Stimulated activated CD4-positive, alpha-beta T cell treated with anti-CD3 and anti-CD28 coated beads, Interleukin-4, amount 100 ng/mL, for 1 hour (primary cell): Measurements from ENCODE around the gene IL36A.

Source experiments
- DNase-seq: peaks from one replicate; pipeline ENCODE4 v3.0.0-alpha.2; 2020

The IL36A gene

DNA sequence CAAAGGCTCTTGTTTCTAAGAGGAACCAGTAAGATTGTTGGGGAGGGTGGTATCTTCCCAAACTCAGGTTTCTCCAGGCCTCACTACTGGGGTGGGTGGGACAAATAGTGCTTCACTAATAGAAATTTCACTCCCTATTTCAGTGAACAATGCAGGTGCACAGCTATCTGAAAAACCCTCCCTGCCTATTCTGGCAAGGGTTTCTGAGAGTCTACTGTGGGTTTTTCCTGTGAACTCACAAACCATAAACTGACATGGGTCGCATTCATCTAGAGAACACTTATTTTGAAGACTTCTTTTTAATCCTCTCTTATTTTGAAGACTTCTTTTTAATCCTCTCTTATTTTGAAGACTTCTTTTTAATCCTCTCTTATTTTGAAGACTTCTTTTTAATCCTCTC, 4.4 kb downstream of the IL36A start:
- no peak for DNase-seq

- no peak for DNase-seq
Measured at GRCh38 chr2:113010088-113010487, 4.8 kb downstream of the IL36A start.

DNA sequence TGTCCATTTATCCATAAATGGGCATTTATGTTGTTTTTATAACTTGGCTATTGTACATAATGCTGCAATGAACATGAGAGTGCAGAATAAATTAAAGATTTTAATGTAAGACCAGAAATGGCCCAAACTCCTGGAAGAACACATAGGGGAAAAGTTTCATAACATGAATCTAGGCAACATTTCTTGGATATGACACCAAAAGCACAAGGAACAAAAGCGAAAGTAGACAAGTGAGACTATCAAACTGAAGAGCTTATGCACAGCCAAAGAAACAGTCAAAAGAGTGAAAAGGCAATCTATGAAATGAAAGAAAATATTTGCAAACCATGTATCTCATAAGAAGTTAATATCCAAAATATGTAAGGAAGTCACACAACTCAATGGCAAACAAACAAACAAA, 5.8 kb downstream of the IL36A start:
- DNase-seq = no peak

GRCh38 chr2:113012436-113013335, 7.4 kb downstream of the IL36A start:
- no peak for DNase-seq

- no peak for DNase-seq
Measured at GRCh38 chr2:113013336-113013661, 8.0 kb downstream of the IL36A start.

DNA sequence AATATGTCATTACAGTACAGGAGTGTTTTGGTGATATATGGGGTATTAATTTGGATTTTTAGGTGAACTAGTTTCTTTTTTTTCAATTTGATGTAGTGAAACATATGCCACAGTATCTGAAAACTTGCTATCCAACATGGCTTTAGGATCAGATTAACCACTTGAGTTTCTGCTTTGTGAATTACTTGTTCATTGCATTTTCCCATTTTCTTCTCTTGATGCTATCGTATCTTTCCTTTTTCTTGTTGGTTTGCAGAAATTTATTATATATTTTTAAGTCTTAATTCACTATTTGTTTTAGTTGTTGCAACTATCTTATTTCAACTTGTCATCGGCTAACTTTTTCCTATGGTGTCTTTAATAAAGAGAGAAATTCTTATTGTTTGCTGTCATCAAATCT, 8.8 kb downstream of the IL36A start:
- DNase-seq = no peak

DNA sequence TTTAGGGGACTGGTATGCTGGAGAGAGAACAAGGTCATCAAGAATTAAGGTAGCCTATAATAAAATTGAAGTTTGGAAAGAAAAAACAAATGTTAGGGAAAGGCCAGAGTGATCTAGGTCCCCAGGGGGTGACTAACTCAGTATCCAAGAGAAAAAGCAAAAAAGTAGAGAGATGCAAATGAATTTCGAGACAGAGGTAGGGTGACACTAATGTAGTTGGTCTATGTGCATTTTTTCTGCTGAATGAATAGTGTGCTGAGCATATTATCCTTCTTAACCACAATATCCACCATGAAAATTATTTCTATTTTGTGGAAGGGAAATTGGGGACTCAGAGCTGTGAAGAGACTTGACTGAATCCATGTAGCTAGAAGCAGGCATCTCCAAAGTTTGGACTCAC, 9.8 kb downstream of the IL36A start:
- DNase-seq = no peak

GRCh38 chr2:113015655-113016054, 10.4 kb downstream of the IL36A start:
- DNase-seq = no peak

DNA sequence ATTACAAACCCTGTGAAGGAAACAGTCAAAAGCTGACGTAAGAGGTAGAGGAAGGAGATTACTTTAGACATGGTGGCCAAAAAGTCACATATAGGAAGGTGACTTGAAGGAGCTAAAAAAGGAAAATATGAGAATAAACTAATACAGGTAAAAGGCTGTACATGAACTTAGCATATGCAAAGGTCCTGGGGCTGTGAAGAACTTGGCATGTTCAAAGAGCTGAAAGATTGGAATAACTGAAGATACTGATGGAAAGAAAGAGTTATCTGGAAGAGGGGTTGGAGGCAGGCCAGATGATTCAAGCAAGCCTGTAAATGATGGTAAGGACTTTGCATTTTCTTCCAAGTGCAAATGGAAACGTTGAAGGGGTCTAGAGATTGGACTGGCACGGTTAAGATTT, 13.2 kb downstream of the IL36A start:
- no peak for DNase-seq

DNA sequence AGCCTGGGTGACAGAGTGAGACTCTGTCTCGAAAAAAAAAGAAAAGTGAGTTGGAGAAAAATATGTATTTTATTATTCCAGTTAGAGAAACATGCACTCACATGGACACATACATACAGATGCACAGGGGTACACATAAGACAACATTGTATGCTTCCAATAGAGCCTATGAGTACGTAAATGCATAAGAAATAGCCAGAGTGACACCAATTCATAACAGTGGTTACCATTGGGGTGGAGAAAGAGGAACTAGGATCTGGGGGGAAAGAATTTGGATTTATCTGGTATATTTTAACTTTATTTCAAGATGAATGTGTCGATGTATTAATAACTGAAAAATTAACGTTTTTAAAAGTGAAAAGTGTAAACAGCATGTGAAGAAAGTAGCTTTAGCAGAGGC, 16.1 kb downstream of the IL36A start:
- DNase-seq = no peak

DNA sequence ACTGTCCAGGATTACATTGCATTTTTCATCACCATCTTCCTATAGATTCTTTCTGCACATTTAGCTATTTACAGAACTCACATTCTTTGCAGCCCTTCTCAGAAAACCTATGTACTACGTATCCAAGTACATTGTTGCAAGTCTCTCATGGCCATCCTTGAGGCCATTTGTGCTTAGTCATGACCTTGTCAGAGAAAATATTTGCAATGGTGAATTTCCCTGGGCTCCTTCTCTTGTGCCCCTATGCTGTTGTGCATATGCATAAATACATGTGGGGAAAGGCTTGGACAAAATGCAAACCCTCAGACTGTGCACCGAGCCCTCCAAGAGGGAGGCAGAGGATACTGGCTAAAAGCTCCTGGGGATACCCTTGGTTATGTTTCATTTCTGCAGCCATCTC, 19.5 kb downstream of the IL36A start:
- DNase-seq = no peak

- DNase-seq = no peak
Measured at GRCh38 chr2:113025737-113026136, 20.5 kb downstream of the IL36A start.

- no peak for DNase-seq
Measured at GRCh38 chr2:113027691-113028090, 22.4 kb downstream of the IL36A start.

- DNase-seq = no peak
Measured at GRCh38 chr2:113028112-113028511, 22.9 kb downstream of the IL36A start.

GRCh38 chr2:113032737-113033136, 27.5 kb downstream of the IL36A start:
- DNase-seq = no peak

- no peak for DNase-seq
Measured at GRCh38 chr2:113034016-113034415, 28.8 kb downstream of the IL36A start.

DNA sequence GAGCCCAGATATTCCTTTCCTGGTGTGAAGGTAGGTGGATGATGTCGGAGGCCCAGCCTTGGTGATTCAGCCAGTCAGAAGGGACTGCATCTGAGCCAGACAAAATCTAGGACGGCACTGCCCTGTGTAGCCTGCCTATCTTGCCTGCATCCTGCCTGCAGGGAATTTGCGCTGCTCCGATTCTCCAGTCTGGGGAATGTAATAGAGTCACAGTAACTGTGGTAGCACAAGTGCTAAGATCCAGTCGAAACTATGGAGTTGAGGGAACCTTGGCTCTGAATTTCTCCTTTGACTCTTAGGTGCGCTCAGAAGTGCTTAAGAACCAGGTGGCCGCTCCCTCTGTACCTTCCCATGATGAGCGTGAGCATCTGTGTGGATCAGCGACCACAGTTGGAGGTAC, 31.5 kb downstream of the IL36A start:
- DNase-seq = no peak

DNA sequence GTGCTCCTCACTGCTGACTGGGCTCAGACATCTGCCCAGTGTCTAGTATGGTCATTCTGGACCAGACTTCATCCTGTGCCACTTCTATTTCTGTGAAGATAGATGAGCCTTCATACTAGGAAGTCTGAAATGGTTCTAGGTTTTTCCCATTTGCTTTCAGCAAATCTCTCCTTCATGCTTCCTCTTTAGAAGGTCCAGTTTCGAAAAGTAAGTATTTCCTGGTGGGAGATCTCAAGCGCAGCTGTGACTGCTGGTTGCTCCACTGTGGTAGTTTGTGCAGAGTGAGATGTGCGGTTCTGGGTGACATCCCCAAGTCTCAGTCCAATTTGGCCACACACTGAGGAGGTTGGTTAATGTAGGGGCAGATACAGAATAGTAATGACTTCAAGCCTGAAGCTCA, 33.0 kb downstream of the IL36A start:
- DNase-seq = no peak

GRCh38 chr2:113039158-113039557, 33.9 kb downstream of the IL36A start:
- no peak for DNase-seq

- DNase-seq = no peak
Measured at GRCh38 chr2:113039719-113040118, 34.5 kb downstream of the IL36A start.

DNA sequence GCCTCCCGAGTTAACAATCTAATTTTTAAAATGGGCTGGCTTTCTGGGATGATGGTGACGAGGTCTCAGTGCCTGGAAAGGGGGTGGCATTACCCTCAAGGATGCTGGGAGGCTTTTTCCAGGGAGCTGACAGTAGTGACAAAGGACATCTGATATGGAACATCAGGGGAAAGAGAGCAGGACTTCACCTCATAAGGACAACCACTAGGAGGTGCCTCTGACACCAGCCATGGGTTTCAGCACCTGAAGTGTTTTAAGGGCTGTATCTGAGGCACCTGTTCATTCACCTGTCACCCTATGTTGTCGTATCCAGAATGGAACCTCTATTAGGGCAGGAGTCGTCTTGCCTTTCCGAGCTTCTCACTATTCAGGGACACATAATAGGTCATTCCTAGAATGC, 36.6 kb downstream of the IL36A start:
- no peak for DNase-seq

- no peak for DNase-seq
Measured at GRCh38 chr2:113046465-113046864, 41.2 kb downstream of the IL36A start.

DNA sequence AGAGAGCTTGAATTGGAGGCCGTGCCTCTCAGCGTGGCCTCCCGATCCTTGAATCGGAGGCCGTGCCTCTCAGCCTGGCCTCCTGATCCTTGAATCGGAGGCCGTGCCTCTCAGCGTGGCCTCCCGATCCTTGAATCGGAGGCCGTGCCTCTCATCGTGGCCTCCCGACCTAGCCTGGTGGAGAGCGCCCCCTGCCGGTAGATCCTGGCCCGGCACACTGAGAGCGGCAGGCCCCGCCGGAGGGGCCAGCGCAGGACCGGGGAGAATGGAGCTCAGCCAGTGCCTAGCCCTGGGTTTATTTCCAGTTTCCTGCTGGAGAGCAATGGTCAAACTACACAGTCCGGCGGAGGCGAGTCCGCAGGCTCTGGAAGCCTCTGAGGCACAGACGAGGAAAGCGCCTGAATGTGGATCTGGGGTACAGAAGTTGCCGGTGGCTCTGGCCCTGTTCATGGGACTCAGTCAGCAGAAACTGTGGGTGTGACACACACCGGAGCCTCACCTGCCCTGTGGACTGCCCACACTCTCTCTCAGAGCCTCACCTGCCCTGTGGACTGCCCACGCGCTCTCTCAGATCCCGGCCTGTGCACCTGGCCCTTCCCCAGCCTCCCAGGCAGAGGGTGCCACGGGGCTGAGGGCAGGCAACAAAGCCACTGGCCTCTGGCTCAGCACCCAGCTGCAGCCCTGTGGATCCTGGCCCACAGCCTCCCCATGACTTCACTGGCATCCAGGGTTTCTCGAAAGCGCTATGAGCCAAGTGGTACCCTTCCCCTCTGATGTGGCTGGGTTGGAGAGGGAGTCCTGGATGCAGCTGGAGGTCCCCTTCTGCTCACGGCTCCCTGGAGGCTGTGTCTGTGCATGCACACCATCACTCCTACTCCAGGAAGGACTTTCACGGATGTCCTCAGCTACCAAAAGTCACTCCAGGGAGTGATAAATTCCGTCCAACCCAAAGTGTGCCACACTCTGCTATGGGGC, 45.9 kb downstream of the IL36A start:
- DNase-seq = no peak

GRCh38 chr2:113052396-113052917, 47.2 kb downstream of the IL36A start, which contains the start of gene IL36B:
Gene IL36B (minus strand): TSS chr2:113052867.
- no peak for DNase-seq
